GM04503 (cell line): ENCODE measurements around the gene BSN.

Source experiments
- DNase-seq: peaks from one replicate; pipeline ENCODE4 v3.0.0-alpha.2; 2012; ENCODE audit warnings: low read depth

BSN gene

DNA sequence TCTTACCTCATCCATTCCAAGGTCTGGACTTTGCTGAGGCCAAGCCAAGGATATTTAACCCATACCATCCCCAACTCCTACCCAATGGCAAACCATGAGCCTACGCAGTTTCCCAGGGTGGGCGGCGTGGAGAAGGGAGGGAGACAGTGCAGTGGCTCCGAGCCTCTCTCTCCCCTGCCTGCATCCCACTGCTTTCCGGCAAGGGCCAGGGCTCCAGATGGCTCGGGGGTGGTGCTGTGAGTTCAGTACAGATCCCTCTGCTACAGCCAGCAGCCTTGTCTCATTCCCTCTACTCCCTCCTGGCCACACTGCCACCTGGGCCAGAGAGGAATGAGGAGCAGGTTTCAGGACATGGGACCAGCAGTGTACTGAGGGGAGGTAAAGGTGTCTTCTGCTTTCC lies 75.6 kb downstream of the BSN start:
- no peak for DNase-seq

DNA sequence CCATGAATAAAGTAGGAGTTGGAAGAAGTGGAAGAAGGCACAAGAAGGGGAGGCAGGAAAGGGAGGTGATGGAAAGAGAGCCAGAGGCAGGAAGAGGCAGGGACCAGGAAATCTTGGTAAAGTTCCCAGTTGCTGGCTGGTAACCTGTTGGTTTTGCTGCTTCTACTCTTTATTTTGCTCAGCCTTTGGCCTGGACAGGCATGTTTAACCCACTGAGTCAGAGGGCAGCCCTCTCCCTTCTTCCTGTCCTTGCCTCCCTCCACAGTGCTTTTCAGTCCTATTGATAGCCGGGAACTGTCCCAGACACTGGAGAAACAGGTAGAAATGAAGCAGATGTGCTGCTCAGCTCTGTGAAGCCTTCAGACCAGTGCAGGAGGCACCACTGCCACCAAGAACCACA lies 76.5 kb downstream of the BSN start:
- DNase-seq: no peak

DNA sequence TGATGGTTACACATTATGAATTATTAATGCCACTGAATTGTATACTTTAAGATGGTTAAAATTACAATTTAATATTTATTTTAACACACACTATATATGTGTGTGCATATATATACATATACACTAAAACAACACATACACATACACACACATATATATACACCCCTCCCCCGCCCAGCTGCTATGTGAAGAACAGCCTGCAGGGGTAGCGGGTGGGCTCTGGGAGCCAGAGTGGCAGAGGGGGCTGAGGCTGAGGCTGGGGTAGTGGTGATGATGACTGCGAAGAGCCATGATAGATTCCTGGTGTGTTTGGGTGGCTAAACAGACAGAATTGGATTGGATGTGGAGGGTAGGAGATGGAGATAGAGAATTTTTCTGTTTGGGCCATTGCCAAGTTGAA lies 80.5 kb downstream of the BSN start:
- DNase-seq: no peak

DNA sequence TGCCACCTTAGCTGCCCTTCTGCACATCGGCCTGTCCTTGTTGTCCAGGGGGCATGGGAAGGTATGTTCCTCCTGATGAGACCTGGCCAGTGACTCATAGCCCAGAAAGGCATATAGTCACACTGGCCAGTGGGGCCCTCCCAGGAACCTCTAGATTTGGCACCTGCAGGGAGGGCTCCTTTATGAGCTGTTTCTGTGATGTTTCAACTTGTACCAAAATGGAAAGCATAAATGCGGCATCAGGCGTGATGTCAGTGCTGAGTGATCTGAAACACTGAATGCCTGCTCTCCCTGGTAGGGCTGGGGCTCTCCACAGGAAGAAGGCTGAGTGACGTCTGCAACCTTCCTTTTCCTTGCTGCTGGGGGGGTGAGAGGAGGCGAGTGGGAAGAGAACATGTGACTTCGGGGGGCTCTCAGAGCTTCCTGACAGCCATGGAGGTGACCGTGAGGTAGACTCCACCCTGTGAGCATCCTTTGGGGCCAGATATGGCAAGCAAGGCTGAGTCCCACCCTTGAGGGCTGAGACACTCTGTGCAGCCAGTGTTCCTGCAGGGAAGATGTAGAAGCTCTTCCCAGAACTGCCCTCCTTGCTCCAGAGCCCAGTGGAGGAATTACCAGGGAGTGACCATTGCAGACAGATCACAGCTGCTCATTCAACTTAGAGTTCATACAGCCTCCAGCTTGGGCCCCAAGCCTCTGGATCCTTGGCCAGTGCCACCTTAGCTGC lies 82.8 kb downstream of the BSN start:
- no peak for DNase-seq

DNA sequence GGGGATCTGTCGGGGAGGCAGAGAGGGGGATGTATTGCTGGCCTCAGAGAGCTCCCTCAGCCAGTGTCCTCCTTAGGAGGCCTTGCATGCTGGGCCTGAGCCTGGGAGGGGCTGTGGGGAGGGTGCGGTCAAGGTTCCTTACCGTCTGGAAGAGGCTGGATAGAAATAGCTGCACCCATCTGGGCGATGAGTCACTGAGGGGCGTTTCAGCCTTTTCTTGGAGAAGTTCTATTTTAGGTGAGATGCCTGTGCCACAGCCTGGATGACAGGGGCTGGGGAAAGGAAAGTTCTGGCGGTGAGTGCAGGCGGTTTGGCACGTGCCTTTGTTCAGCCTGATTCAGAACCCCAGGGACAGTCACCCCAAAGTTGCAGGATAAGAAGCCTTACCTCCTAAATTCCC lies 84.2 kb downstream of the BSN start:
- peak; percentile 47 for DNase-seq

DNA sequence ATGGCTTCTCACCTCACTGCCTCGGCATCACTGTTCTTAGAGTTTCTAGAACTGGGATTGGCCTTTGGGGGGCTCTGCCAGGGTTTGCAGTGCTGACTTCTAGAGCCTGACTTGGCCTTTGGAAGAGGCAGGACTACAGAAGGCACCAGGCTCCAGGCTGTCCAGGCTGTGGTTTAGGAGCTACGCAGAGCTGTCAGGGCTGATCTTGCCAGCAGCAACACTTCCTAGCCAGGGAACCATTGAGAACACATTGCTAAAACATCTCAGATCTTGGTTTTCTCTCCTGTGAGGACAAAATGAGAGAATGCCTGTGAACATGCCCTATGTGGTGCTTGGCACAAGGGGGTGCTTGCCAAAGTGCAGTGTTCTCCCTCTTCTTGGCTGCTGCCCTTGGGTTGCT lies 85.3 kb downstream of the BSN start:
- DNase-seq: no peak

DNA sequence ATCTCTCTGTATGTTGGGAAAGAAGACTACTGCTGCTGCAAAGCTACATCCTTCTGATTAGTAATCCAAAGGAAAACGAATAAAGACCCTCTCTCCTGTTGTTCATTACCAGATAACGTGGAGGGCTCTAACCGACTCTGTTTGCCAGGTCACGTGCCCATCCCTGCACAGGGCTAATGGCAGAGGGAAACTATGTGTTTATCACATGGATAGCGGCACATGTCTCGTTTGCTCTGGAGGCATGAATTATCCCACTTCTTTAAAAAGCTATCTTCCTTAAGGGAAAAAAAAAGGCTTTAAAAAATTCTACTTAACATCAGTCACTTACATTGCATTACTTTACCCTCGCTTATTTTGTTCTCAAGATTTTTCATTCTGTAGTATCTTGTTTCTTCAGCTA lies 87.0 kb downstream of the BSN start:
- DNase-seq: no peak

DNA sequence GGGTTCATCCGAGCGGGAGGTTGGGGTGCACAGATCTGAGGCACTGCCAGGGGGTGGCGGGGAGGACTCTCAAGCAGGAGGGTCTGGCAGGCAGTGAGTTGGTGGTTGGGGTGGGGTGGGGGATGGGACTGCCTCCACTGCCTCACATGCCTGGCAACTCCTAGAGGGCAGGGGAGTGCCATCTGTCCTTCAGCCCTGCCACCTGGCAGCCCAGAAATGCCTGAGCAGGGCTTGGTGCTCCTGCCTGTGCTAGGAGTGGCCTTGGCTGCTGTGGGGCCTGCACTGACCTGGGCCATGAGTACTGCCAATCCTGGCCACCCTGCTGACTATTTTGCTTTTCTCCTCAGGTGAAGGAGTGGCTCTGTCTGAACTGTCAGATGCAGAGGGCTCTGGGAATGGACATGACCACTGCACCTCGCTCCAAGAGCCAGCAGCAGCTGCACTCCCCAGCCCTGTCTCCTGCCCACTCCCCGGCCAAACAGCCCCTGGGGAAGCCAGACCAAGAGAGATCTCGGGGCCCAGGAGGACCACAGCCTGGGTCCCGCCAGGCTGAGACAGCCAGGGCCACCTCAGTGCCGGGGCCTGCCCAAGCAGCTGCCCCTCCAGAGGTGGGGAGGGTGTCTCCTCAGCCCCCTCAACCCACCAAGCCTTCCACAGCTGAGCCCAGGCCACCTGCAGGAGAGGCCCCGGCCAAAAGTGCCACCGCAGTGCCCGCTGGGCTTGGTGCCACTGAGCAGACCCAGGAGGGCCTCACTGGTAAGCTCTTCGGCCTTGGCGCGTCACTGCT lies 87.8 kb downstream of the BSN start:
- no peak for DNase-seq

DNA sequence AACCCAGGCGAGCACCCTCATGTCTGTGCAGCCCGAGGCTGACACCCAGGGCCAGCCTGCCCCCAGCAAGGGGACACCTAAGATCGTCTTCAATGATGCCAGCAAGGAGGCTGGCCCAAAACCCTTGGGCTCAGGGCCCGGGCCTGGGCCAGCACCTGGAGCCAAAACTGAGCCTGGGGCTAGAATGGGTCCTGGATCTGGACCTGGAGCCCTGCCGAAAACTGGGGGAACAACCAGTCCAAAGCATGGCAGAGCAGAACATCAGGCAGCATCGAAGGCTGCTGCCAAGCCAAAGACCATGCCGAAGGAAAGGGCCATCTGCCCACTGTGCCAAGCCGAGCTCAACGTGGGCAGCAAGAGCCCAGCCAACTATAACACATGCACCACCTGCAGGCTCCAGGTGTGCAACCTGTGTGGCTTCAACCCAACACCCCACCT lies 88.5 kb downstream of the BSN start:
- DNase-seq: no peak

DNA sequence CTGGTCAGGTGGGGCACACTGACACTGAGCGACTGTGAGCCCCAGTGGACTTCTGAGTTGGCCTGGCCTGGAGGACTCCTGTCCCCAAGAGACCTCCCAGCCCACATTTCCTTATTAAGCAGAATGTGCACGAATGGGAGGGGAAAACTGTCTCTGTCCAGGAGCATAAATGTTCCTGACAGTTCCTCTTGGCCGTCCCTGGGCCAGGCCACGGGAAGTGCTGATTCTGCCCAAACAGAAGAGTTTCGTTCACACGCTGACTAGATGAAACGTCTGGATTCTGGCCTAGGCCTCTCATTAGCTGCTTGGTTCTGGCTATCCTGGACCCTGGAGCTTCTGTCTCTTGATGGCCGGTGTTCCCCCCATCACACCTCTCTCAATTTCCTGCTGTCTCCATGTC lies 90.4 kb downstream of the BSN start:
- no peak for DNase-seq

DNA sequence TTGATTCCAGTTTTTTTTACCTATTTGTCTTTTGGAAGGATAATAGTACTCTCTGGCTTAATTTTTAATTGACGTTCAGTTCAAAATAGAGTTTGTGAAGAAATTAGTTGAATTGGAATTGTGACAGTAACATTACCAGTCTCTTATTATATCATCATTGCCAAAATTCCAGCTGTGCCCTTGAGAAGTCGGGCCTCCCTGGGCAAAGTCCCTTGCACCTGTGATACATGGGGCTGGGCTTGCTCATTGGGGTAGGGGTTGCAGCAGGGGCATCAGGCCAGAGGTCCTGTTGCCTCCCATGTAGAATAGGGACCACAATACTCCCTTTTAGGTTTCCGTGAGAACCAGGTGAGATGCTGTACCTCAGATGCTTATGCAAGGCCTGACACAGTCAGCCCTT lies 92.0 kb downstream of the BSN start:
- DNase-seq: no peak

DNA sequence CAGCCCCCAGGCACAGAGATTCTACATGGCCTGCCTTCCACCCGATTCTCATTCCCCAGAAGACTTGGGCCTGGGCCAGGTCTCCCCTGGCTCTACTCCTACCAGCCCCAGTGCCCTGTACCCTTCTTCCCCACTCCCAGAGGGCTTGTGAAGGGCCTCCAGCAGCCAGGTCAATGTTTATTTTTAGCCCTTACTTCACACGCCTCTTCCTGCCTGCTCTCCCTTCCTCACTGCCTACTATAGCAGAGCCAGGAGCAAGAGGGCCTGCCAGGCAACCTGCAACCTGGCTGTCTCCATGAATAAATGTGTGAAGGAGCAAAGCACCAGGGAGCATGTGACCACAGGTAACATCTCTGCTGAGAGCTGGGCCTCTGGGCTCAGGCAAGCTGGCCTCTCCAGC lies 93.5 kb downstream of the BSN start:
- DNase-seq: no peak

DNA sequence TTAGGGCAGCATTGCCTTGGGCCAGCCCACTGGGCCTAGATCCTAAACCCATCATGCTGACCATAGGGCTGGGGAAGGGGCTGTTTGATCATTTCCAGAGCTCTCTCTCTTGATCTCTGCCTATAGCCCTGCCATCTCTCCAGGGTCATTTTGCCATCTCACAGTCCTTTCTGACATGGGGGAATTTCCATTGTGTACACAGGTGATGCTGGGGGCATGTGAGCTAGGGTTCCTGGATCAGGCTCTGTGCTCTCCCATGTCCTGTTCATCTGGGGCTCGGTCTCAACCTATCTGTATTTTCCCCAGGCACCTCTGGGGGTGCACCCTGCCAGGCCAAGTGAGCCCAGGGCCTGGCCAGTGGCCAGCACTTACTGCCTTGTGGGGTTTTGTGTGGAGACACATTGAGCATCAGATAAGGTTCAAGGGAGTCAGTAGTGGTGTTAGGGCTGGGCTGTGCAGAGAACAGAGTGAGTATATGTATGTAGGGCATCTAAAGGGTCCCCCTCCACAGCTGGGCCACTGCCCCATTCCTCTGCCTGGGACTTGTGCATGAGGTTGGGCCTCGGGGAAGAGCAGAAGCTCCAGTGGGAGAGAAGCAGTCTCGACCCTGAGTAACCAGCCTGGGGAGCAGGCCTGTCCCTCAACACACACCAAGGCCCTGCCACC lies 94.2 kb downstream of the BSN start:
- no peak for DNase-seq

DNA sequence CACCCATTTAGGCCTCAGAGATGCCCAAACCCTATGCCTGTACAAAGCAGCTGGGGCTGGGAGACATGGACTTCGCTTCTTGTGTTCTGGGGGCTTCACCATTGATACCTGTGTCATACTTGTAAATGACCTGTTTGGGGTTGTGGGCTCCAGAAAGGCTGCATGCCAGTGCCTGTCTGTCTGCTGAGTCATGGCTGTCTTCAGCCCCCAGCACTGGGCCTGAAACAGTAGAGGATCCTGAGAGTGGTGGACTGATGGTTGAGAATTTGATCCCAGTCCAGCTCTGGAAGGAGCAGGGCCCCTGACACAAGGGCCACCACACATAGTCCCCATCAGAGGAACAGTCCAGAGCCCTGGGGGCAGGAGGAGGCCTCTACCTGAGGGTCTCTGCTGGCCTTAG lies 95.3 kb downstream of the BSN start:
- no peak for DNase-seq

DNA sequence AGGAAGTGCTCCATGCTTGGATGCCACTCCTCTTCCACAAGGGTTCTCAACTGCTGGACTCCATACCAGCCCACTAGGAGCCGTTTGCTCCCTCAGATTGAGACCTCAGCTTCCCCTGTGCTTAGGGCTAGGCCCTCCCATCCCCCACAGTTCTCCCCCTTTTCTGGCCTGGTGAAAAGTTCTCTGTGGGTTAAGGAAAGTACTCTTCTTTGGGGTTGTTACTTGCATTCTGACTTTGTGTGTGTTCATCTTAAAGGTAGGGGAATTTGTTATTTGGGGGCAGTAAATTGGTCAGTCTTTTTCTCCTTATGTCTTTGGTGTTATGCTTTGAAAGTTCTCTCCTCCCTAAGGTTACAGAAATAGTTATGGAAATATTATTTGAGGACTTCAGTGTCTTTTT lies 95.9 kb downstream of the BSN start:
- DNase-seq: no peak

DNA sequence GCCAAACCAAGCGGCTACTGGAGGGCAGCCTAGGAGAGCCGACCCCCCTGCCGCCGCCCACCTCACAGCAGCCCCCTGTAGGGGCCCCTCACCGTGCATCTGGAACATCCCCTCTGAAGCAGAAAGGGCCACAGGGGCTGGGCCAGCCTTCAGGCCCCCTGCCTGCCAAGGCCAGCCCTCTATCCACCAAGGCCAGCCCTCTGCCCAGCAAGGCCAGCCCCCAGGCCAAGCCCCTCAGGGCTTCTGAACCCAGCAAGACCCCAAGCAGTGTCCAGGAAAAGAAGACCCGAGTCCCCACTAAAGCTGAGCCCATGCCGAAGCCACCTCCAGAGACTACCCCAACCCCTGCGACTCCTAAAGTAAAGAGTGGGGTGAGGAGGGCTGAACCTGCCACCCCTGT lies 96.4 kb downstream of the BSN start:
- no peak for DNase-seq

DNA sequence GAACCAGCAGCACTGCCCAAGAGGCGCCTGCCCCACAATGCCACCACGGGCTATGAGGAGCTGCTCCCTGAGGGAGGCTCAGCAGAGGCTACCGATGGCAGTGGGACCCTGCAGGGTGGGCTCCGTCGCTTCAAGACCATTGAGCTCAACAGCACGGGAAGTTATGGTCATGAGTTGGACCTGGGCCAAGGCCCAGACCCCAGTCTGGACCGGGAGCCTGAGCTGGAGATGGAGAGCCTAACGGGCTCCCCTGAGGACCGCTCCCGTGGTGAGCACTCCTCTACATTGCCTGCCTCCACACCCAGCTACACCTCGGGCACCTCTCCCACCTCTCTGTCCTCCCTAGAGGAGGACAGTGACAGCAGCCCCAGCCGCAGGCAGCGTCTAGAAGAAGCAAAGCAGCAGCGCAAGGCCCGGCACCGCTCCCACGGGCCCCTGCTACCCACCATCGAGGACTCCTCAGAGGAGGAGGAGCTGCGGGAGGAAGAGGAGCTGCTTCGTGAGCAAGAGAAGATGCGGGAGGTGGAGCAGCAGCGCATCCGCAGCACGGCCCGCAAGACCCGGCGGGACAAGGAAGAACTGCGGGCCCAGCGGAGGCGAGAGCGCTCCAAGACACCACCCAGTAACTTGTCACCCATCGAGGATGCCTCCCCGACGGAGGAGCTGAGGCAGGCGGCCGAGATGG lies 98.1 kb downstream of the BSN start:
- no peak for DNase-seq

DNA sequence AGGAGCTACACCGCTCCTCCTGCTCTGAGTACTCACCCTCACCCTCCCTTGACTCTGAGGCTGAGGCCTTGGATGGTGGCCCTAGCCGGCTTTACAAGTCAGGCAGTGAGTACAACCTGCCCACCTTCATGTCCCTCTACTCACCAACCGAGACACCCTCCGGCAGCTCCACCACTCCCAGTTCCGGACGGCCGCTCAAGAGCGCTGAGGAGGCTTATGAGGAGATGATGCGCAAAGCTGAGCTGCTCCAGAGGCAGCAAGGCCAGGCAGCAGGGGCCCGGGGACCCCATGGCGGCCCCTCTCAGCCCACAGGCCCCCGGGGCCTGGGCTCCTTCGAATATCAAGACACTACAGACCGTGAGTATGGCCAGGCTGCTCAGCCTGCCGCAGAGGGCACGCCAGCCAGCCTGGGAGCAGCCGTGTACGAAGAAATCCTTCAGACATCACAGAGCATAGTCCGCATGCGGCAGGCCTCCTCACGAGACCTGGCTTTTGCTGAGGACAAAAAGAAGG lies 98.7 kb downstream of the BSN start:
- DNase-seq: no peak

DNA sequence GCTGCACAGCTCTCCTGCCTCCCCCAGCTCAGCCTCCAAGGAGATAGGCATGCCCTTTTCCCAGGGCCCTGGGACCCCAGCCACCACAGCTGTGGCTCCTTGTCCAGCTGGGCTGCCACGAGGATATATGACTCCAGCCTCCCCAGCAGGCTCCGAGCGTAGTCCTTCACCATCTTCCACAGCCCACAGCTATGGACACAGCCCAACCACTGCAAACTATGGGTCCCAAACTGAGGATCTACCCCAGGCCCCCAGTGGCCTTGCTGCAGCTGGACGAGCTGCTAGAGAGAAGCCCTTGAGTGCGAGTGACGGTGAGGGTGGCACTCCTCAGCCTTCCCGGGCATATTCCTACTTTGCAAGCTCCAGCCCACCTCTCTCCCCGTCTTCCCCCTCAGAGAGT lies 99.3 kb downstream of the BSN start:
- DNase-seq: no peak

DNA sequence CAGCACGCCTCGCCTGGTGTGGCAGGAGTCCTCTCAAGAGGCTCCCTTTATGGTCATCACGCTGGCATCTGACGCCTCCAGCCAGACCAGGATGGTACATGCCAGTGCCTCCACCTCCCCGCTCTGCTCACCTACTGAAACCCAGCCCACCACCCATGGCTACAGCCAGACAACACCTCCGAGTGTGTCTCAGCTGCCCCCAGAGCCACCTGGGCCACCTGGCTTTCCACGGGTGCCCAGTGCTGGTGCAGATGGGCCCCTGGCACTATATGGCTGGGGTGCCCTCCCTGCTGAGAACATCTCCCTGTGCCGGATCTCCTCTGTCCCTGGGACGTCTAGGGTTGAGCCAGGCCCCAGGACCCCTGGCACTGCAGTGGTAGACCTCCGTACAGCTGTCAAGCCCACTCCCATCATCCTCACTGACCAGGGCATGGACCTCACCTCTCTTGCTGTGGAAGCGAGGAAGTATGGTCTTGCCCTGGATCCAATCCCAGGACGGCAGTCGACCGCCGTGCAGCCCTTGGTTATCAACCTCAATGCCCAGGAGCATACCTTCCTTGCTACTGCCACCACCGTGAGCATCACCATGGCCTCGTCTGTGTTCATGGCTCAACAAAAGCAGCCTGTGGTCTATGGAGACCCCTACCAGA lies 100.0 kb downstream of the BSN start:
- DNase-seq: no peak

DNA sequence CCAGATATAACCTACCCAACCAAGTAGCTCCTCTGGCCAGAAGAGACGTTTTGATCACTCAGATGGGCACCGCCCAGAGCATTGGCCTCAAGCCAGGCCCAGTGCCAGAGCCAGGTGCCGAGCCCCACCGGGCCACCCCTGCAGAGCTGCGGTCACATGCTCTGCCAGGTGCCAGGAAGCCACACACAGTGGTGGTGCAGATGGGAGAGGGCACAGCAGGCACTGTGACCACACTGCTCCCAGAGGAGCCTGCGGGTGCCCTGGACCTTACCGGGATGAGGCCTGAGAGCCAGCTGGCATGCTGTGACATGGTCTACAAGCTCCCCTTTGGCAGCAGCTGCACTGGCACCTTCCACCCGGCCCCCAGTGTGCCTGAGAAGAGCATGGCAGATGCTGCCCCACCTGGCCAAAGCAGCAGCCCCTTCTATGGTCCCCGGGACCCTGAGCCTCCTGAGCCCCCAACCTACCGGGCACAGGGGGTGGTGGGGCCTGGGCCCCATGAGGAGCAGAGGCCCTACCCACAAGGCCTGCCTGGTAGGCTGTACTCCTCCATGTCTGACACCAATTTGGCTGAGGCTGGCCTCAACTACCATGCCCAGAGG lies 100.8 kb downstream of the BSN start:
- no peak for DNase-seq
